ENCODE results near the gene MTR. TPM values are rescaled to one million over a fixed set of nuclear protein-coding genes. Genes with fewer than 3 reads are reported as not detected.

Gene MTR
- total RNA-seq, 6 experiments from 2014 or later, result 9.4 to 15.4 (median 11.8) TPM

GRCh38 chr1:236895665-236896387 lies 100.7 kb downstream of the MTR start:
- no peaks in the 10 kb centered on the region for H3K9me3 ChIP-seq
- TF ChIP-seq POLR2A (IDR thresholded peaks at IDR 0.05) (no peak), CTCF (IDR thresholded peaks at IDR 0.05) (no peak)
- ATAC-seq (no peak), DNase-seq (no peak)
- intact Hi-C loops (cut with DNase I), result no loop called here
- peaks cover 0 to 49% (median 14%) of the 10 kb centered on the region in 4 donors for H3K36me3 ChIP-seq
- H3K4me3 ChIP-seq, result no peak overlapping the region
- no peaks in the 10 kb centered on the region for H3K27me3 ChIP-seq
- H3K4me1 ChIP-seq, result peaks cover 0 to 8% (median 2%) of the 10 kb centered on the region in 4 donors
- 78% methylated on average over 8 of the region's 8 CpGs for whole genome bisulfite sequencing (ENCODE audit: insufficient coverage, low coverage, low lambda C conversion rate, missing lambda C conversion rate)
- no peak overlapping the region for H3K27ac ChIP-seq

DNA sequence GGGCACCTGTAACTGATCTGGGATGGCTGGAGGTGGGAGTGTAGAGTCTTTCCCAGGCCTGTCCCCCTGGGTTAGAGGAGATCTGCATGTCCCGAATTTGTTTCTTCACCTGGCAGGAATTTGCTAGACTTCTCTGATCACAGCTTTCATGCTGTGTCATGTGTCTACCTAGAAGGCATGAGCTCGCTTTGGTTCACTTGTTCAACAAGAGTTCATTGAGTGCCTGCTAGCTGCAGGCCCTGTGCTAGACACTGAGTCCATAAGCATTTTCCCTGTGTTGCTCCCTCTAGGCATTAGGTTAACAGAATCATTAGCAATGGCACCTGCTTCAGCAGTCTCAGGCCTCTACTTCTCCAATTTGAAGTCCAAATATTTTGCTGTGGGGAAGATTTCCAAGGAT lies 101.6 kb downstream of the MTR start:
- Histone ChIP-seq H3K27ac (no peak overlapping the region), H3K9me3 (no peaks in the 10 kb centered on the region), H3K4me1 (peaks cover 0 to 8% (median 2%) of the 10 kb centered on the region in 4 donors), H3K4me3 (no peak overlapping the region), H3K36me3 (peaks cover 0 to 40% (median 8%) of the 10 kb centered on the region in 4 donors), H3K27me3 (no peaks in the 10 kb centered on the region)
- ATAC-seq (no peak), DNase-seq (no peak)
- TF ChIP-seq POLR2A (IDR thresholded peaks at IDR 0.05) (no peak), CTCF (IDR thresholded peaks at IDR 0.05) (no peak)
- 80% methylated on average over 1 of the region's 2 CpGs for WGBS (ENCODE audit: insufficient coverage, low coverage, low lambda C conversion rate, missing lambda C conversion rate)
- intact Hi-C loops (cut with DNase I), result no loop called here

- H3K27ac ChIP-seq, result no peak overlapping the region
- DNase-seq (no peak), ATAC-seq (peak in 3 of 4 donors; percentile 26 to 92 (median 44))
- no peaks in the 10 kb centered on the region for H3K36me3 ChIP-seq
- WGBS (ENCODE audit: insufficient coverage, low coverage, low lambda C conversion rate, missing lambda C conversion rate), result 71% methylated on average over 3 of the region's 5 CpGs
- intact Hi-C loops (cut with DNase I), result no loop called here
- no peaks in the 10 kb centered on the region for H3K9me3 ChIP-seq
- H3K4me3 ChIP-seq, result no peak overlapping the region
- no peaks in the 10 kb centered on the region for H3K27me3 ChIP-seq
- no peaks in the 10 kb centered on the region for H3K4me1 ChIP-seq
- TF ChIP-seq POLR2A (IDR thresholded peaks at IDR 0.05) (no peak), CTCF (IDR thresholded peaks at IDR 0.05) (no peak)
Observed at GRCh38 chr1:236904892-236905741, 110.0 kb downstream of the MTR start.

- Histone ChIP-seq H3K4me1 (no peaks in the 10 kb centered on the region), H3K4me3 (no peak overlapping the region), H3K9me3 (no peaks in the 10 kb centered on the region), H3K27me3 (no peaks in the 10 kb centered on the region), H3K36me3 (no peaks in the 10 kb centered on the region), H3K27ac (no peak overlapping the region)
- DNase-seq, result no peak
- TF ChIP-seq POLR2A (IDR thresholded peaks at IDR 0.05) (no peak), CTCF (IDR thresholded peaks at IDR 0.05) (no peak)
- 61% methylated on average over 7 of the region's 7 CpGs for WGBS (ENCODE audit: insufficient coverage, low coverage, low lambda C conversion rate, missing lambda C conversion rate)
- intact Hi-C loops (cut with DNase I), result no loop called here
- ATAC-seq, result no peak
Observed at GRCh38 chr1:236907205-236907604, 112.1 kb downstream of the MTR start.
